A673 (cell line): Measurements from ENCODE around the gene SPATC1L. TPM values are rescaled to one million over a fixed set of nuclear protein-coding genes. Genes with fewer than 3 reads are reported as not detected.

Experiments
- BruUV-seq: library from RNA; stranded (reverse); fragments of 400-500 nt; replicated peaks from 2 replicates; lab custom pipeline; 2021; lab: Mats Ljungman, UMichigan
- CTCF ChIA-PET: fragments of 300-600 bp; sonication (Branson Sonifier 250); formaldehyde crosslinking; loops from one replicate; lab custom pipeline; 2022; ENCODE audit warnings: antibody characterized with exemption; lab: Charles Lee
- POLR2A ChIA-PET: fragments of 300-600 bp; sonication (Branson Sonifier 250); formaldehyde crosslinking; loops from one replicate; lab custom pipeline; 2022; ENCODE audit warnings: antibody characterized with exemption; ENCODE audit not compliant: low non-redundant PET; lab: Charles Lee
- DNase-seq: peaks from one replicate; pipeline ENCODE4 v3.0.0-alpha.2; 2015; ENCODE audit warnings: low spot score
- H3K27ac ChIP-seq: fragments of 200-600 bp; sonication (generic); 2 replicates; pipeline ENCODE4 v1.5.1; 2016; ENCODE audit warnings: mixed run types, low read depth, mild to moderate bottlenecking, mixed read lengths, antibody characterized with exemption, low read length; ENCODE audit not compliant: poor library complexity, severe bottlenecking
- H3K27me3 ChIP-seq: fragments of 200-600 bp; sonication (generic); replicated peaks from 2 replicates; pipeline ENCODE4 v1.6.1; 2017; ENCODE audit warnings: mixed run types, low read depth, mild to moderate bottlenecking, mixed read lengths, antibody characterized with exemption, low read length; ENCODE audit not compliant: insufficient read depth, poor library complexity
- H3K36me3 ChIP-seq: fragments of 200-600 bp; sonication (generic); 2 replicates; pipeline ENCODE4 v1.6.1; 2016; ENCODE audit warnings: mixed run types, mild to moderate bottlenecking, mixed read lengths, antibody characterized with exemption, low read length; ENCODE audit not compliant: insufficient read depth, poor library complexity, severe bottlenecking
- H3K4me1 ChIP-seq: fragments of 200-600 bp; sonication (generic); 2 replicates; pipeline ENCODE4 v1.6.1; 2017; ENCODE audit warnings: mixed run types, mild to moderate bottlenecking, mixed read lengths, antibody characterized with exemption, low read length; ENCODE audit not compliant: insufficient read depth, poor library complexity, severe bottlenecking
- H3K4me3 ChIP-seq: fragments of 200-600 bp; sonication (generic); 2 replicates; pipeline ENCODE4 v1.5.1; 2016; ENCODE audit warnings: low read depth, mixed run types, mild to moderate bottlenecking, mixed read lengths, low read length; ENCODE audit not compliant: poor library complexity, severe bottlenecking
- H3K9me3 ChIP-seq: fragments of 200-600 bp; sonication (generic); 2 replicates; pipeline ENCODE4 v1.6.1; 2016; ENCODE audit warnings: mixed run types, low read depth, mild to moderate bottlenecking, mixed read lengths, antibody characterized with exemption, low read length; ENCODE audit not compliant: poor library complexity, severe bottlenecking
- CTCF ChIP-seq: fragments of 300-800, 200-600 bp; sonication (generic); conservative IDR thresholded peaks from 2 replicates; pipeline ENCODE4 v1.5.1; 2017; ENCODE audit warnings: low read depth, mild to moderate bottlenecking, antibody characterized with exemption, low read length, moderate library complexity, mixed read lengths
- EZH2 ChIP-seq: fragments of 200-600 bp; sonication (generic); IDR thresholded peaks from 2 replicates; pipeline ENCODE4 v1.6.1; 2017; ENCODE audit warnings: borderline replicate concordance, low read depth, mild to moderate bottlenecking, mixed read lengths, antibody characterized with exemption, low read length; ENCODE audit not compliant: poor library complexity, severe bottlenecking
- intact Hi-C: fragments of 100-400 bp; cut with micrococcal nuclease; formaldehyde crosslinking; loops from one replicate; pipeline ENCODE4 v1.10.0; 2022; ENCODE audit not compliant: unreplicated experiment
- total RNA-seq: library from RNA; stranded (reverse); gene quantifications from 2 replicates; pipeline ENCODE4 v1.2.3, GENCODE V29; 2021

SPATC1L gene
- total RNA-seq, 1 experiment from 2014 or later: 30.9 TPM

- POLR2A ChIA-PET: no interaction called here
- no peak overlapping the region for H3K27ac ChIP-seq
- no peak overlapping the region for H3K4me3 ChIP-seq
- CTCF ChIA-PET: interaction anchor here (0.7 to 1.5 kb wide), 4 partner anchors 9 to 72 kb away, joined by 3 to 9 read pairs (median 7); no protein-coding TSS in a partner anchor
- intact Hi-C loops: no loop called here
- no peaks in the 10 kb centered on the region for H3K36me3 ChIP-seq
- BruUV-seq: no TSS peak
- H3K4me1 ChIP-seq: peaks cover 5% of the 10 kb centered on the region
- DNase-seq: no peak
- H3K9me3 ChIP-seq: no peaks in the 10 kb centered on the region
- H3K27me3 ChIP-seq: no peaks in the 10 kb centered on the region
- no peak for TF ChIP-seq EZH2
- TF ChIP-seq CTCF: no peak
Observed at GRCh38 chr21:46152927-46153246, 31.4 kb downstream of the SPATC1L start.

DNA sequence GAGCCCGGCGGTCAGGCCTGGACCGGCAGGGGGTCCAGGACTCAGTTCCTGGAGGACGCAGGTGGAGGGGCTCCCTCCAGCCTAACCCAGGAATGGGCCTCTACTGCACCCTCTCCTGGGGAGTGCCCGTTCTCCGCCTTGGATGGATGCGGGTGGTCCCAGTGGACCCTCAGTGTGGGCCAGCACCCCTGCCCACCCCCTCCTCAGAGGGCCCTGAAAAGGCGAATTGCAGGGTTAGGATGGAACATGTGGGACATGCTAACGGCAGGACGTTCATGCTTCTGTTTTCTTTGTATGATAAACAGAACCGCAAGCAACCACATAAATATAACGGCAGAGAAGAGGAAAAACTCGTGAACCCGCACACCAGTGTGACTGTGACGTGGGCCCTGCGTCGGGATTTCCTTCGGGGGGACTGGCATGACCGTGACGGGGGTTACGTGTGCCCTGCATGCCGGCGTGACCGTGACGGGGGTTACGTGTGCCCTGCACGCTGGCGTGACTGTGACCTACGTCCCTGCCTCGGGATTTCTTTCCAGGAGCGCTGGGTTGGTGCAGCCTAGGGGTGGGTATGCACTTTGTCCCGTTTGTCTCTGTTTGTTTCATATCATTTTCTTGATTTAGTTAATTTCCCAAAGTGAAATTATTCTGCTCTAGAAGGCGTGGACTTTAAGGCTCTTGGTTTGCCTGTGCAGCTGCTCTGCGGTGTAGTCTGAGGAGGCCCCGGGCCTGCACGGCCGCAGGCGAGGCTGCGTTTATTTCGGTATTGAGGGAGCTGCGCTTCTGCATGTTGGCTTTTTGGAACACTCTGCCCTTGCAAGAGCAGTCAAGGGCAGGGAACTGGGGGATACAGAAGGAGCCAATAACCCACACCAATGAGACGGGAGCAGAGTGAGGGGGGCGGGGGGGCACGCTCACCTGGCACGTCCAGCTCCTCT is 32.0 kb downstream of the SPATC1L start:
- no peak for DNase-seq
- TF ChIP-seq EZH2: no peak
- no peak for TF ChIP-seq CTCF
- no peak overlapping the region for H3K4me3 ChIP-seq
- intact Hi-C loops: no loop called here
- H3K36me3 ChIP-seq: no peaks in the 10 kb centered on the region
- POLR2A ChIA-PET: no interaction called here
- no peaks in the 10 kb centered on the region for H3K9me3 ChIP-seq
- CTCF ChIA-PET: interaction anchor here (0.7 to 1.5 kb wide), 4 partner anchors 9 to 73 kb away, joined by 3 to 9 read pairs (median 7); no protein-coding TSS in a partner anchor
- no peak overlapping the region for H3K27ac ChIP-seq
- H3K27me3 ChIP-seq: no peaks in the 10 kb centered on the region
- H3K4me1 ChIP-seq: peaks cover 5% of the 10 kb centered on the region
- no TSS peak for BruUV-seq

GRCh38 chr21:46151261-46151988 is 32.8 kb downstream of the SPATC1L start:
- POLR2A ChIA-PET: no interaction called here
- Histone ChIP-seq H3K9me3 (no peaks in the 10 kb centered on the region), H3K4me3 (no peak overlapping the region), H3K36me3 (no peaks in the 10 kb centered on the region), H3K27ac (no peak overlapping the region), H3K27me3 (no peaks in the 10 kb centered on the region), H3K4me1 (peaks cover 5% of the 10 kb centered on the region)
- DNase-seq: no peak
- intact Hi-C loops: no loop called here
- no peak for TF ChIP-seq EZH2
- TF ChIP-seq CTCF: no peak
- CTCF ChIA-PET: no interaction called here
- BruUV-seq: no TSS peak
